Activated naive CD4-positive, alpha-beta T cell treated with anti-CD3 and anti-CD28 coated beads for 36 hours (primary cell): ENCODE data around the gene DCHS1. TPM values are rescaled to one million over a fixed set of nuclear protein-coding genes. Genes with fewer than 3 reads are reported as not detected.

ENCODE experiments used
- CTCF ChIA-PET: fragments of 350-600 bp; sonication (Branson Sonifier 250); formaldehyde crosslinking; loops from one replicate; lab custom pipeline; 2021; ENCODE audit warnings: antibody characterized with exemption; lab: Charles Lee
- DNase-seq: peaks from one replicate; pipeline ENCODE4 v3.0.0-alpha.2; 2020
- H3K27ac Mint-ChIP-seq: one replicate; pipeline ENCODE4 v1.8.0; 2021; ENCODE audit warnings: mild to moderate bottlenecking, mixed read lengths
- H3K27me3 Mint-ChIP-seq: one replicate; pipeline ENCODE4 v1.8.0; 2021; ENCODE audit warnings: low read depth, mixed read lengths
- H3K36me3 Mint-ChIP-seq: one replicate; pipeline ENCODE4 v1.8.0; 2021; ENCODE audit warnings: low read depth, mixed read lengths
- H3K4me1 Mint-ChIP-seq: one replicate; pipeline ENCODE4 v1.8.0; 2021; ENCODE audit warnings: low read depth, mixed read lengths
- H3K4me3 Mint-ChIP-seq: one replicate; pipeline ENCODE4 v1.8.0; 2021; ENCODE audit warnings: mild to moderate bottlenecking, moderate library complexity, mixed read lengths
- H3K9me3 Mint-ChIP-seq: one replicate; pipeline ENCODE4 v1.8.0; 2021; ENCODE audit warnings: mixed read lengths
- intact Hi-C: fragments of 100-400 bp; cut with micrococcal nuclease; formaldehyde crosslinking; loops from one replicate; pipeline ENCODE4 v1.15.1; 2023
- total RNA-seq, 2 experiments: library from RNA; stranded (reverse); gene quantifications; one replicate each; pipeline ENCODE4 v1.2.3, GENCODE V29; 2021

The DCHS1 gene
- total RNA-seq, 2 experiments from 2014 or later: 0.79 to 0.88 TPM

DNA sequence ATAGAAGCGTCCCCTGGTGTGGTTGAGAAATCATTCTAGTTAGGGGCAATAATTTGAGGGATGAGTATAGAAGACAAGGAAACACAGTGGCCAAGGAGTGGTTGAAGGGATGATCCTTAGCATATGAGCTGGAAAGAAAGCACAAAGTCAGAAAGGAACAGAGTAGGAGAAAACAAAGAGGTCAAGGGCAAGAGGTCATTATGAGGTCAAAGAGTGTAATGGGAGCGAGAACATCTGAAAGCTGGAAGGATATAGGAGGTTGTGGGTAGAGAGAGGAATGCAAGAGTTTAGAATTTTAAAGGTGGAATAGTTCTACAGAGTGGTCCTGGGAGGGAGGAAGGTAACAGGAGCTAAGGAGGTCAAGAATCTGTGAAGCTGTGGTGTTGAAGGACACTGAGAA lies 2.0 kb downstream of the DCHS1 start:
- intact Hi-C loops: loop anchor here (2.0 kb wide), 1 partner anchor 17 kb away; no protein-coding TSS in a partner anchor
- no peaks in the 10 kb centered on the region for H3K9me3 Mint-ChIP-seq
- DNase-seq: no peak
- H3K27me3 Mint-ChIP-seq: no peaks in the 10 kb centered on the region
- no peak overlapping the region for H3K27ac Mint-ChIP-seq
- H3K36me3 Mint-ChIP-seq: no peaks in the 10 kb centered on the region
- no peak overlapping the region for H3K4me3 Mint-ChIP-seq
- H3K4me1 Mint-ChIP-seq: peaks cover 3% of the 10 kb centered on the region
- CTCF ChIA-PET: interaction anchor here (0.7 to 1.0 kb wide), 2 partner anchors 45 to 50 kb away, joined by 3 to 5 read pairs; no protein-coding TSS in a partner anchor

DNA sequence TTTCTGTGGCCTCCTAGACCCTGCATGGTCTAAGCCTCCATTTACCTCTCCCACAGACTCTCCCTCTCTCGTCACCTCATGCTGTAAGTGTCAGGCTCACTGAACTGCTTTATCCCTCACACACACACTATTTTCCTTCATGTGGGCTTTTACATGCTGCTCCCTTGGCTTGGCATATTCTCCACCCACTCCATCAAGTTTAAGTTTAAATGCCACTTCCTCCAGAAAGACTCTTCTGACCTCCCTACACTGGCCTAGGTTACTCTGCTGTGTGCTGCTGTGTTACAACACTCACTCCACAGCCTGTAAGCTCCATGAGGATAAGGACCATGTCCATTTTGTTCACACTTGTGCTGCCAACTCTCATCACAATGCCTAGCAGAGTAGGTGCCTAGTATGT lies 2.5 kb downstream of the DCHS1 start:
- intact Hi-C loops: no loop called here
- Mint-ChIP-seq H3K9me3 (no peaks in the 10 kb centered on the region), H3K27ac (no peak overlapping the region), H3K27me3 (no peaks in the 10 kb centered on the region), H3K36me3 (no peaks in the 10 kb centered on the region), H3K4me1 (peaks cover 3% of the 10 kb centered on the region), H3K4me3 (no peak overlapping the region)
- CTCF ChIA-PET: interaction anchor here (1.5 kb wide), 1 partner anchor 122 kb away, joined by 6 read pairs; no protein-coding TSS in a partner anchor
- no peak for DNase-seq

DNA sequence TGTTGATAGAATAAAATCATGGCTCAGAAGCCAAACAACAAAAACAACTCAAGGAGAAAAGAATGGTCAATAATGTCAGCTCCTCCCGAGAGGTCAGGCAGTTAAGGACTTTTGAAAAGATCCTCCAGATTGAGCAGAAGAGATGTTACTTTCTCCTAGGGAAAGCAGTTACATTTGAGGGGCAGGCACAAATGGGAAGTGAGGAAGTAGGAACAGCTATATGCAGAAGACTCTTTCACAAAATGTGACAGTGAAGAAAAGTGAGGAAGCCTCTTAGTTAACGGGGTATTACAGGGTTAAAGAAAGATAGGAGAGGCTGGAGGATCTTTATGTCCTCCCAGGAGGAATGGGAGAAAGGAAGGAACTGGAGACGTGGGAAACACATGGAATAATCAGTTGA lies 3.4 kb downstream of the DCHS1 start:
- intact Hi-C loops: no loop called here
- no peak overlapping the region for H3K4me3 Mint-ChIP-seq
- no peak overlapping the region for H3K27ac Mint-ChIP-seq
- H3K9me3 Mint-ChIP-seq: no peaks in the 10 kb centered on the region
- H3K4me1 Mint-ChIP-seq: peaks cover 3% of the 10 kb centered on the region
- CTCF ChIA-PET: interaction anchor here (0.8 to 1.5 kb wide), 4 partner anchors 20 to 121 kb away, joined by 3 to 6 read pairs (median 3); partner anchors contain the start of genes MRPL17 and TAF10
- no peak for DNase-seq
- H3K36me3 Mint-ChIP-seq: no peaks in the 10 kb centered on the region
- no peaks in the 10 kb centered on the region for H3K27me3 Mint-ChIP-seq

DNA sequence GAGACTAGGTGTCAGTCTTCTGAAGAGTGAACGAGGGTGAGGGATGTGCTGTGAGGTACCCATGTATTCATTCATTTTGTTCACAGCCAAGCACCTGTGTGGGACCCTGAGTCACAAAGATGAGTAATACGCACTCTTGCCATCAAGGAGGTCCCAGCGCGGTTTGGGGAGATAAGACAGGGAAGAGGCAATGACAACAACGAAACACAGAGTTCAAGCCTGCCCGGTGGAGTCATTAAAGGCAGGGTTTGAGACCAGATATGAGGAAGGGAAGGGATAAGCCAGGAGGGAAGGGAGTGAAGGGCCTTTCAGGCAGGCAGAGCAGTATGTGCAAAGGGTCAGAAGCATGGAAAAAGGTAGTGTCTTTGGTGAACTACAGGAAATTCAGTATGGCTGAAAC lies 4.6 kb downstream of the DCHS1 start:
- DNase-seq: peak; percentile 53
- peaks cover 1% of the 10 kb centered on the region for H3K4me1 Mint-ChIP-seq
- H3K4me3 Mint-ChIP-seq: no peak overlapping the region
- CTCF ChIA-PET: interaction anchor here (2.9 kb wide), 1 partner anchor 17 kb away, joined by 8 read pairs; no protein-coding TSS in a partner anchor
- no peaks in the 10 kb centered on the region for H3K27me3 Mint-ChIP-seq
- intact Hi-C loops: no loop called here
- no peaks in the 10 kb centered on the region for H3K36me3 Mint-ChIP-seq
- no peak overlapping the region for H3K27ac Mint-ChIP-seq
- no peaks in the 10 kb centered on the region for H3K9me3 Mint-ChIP-seq

DNA sequence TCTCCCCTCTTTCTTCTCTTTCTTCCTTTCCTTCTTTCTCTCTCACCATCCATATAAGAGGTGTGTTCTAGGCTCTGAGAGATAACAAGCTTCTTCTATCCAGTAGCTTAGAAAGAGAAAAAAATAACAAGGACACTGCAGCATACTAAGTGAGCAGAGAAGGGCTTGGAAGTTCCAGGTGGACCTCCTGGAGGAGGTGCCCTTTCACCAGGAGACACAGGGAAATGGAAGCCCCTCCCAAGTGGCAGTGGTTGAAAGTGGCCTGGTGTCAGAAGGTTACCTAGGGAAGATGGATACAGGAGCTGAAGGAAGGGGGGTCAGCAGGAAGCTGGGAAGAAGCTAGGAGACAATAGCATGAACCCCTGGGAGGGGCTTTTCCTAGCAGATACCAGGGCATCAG lies 5.5 kb downstream of the DCHS1 start:
- CTCF ChIA-PET: interaction anchor here (0.8 to 2.9 kb wide), 6 partner anchors 11 to 145 kb away, joined by 3 to 8 read pairs (median 4); partner anchors contain the start of gene TPP1
- H3K27me3 Mint-ChIP-seq: no peaks in the 10 kb centered on the region
- intact Hi-C loops: no loop called here
- H3K4me3 Mint-ChIP-seq: no peak overlapping the region
- H3K36me3 Mint-ChIP-seq: no peaks in the 10 kb centered on the region
- H3K27ac Mint-ChIP-seq: no peak overlapping the region
- no peaks in the 10 kb centered on the region for H3K4me1 Mint-ChIP-seq
- DNase-seq: no peak
- H3K9me3 Mint-ChIP-seq: no peaks in the 10 kb centered on the region

DNA sequence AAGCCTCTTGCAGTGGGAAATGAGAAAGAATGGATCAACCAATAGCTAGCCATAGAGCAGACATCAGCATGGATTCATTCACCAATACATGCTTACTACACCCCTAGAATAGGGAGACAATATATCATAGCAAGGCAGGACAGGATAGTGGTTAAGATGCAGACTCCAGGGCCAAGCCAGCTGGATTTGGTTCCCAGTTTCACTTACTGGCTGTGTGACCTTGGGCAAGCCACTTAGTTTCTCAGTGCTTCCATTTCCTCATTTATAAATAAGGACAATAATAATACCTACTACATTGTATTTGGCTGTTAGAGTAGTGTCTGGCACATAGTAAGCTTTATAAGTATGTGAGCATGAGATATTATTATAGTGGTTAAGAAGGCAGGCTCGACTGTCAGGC lies 7.1 kb downstream of the DCHS1 start:
- Mint-ChIP-seq H3K4me1 (no peaks in the 10 kb centered on the region), H3K27me3 (no peaks in the 10 kb centered on the region), H3K27ac (no peak overlapping the region), H3K4me3 (no peak overlapping the region), H3K9me3 (no peaks in the 10 kb centered on the region), H3K36me3 (no peaks in the 10 kb centered on the region)
- intact Hi-C loops: no loop called here
- DNase-seq: no peak
- CTCF ChIA-PET: interaction anchor here (0.6 to 1.7 kb wide), 3 partner anchors 10 to 28 kb away, joined by 3 to 4 read pairs (median 4); no protein-coding TSS in a partner anchor

DNA sequence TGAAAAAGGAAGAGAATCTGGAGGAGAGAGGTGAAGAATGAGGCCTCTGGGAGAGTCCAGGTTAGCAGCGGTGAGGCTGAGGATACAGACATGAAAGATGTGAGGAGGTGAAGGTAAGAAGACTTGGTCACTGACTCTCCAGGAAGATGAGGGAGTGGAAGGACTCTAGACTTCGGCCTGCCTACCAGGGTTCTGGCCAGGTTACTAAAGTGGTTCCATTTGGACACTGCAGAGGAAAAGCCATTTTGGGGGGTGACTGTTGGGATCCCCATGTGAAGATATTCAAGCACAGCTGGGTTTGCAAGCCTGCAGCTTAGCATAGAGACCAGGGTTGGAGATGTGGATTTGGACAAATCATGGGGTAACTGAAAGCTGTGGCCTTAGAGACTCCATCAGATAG lies 7.8 kb downstream of the DCHS1 start:
- H3K27me3 Mint-ChIP-seq: no peaks in the 10 kb centered on the region
- intact Hi-C loops: loop anchor here (1.0 kb wide), 2 partner anchors 29 to 35 kb away; partner anchors contain the start of genes MRPL17 and TPP1
- no peak overlapping the region for H3K4me3 Mint-ChIP-seq

DNA sequence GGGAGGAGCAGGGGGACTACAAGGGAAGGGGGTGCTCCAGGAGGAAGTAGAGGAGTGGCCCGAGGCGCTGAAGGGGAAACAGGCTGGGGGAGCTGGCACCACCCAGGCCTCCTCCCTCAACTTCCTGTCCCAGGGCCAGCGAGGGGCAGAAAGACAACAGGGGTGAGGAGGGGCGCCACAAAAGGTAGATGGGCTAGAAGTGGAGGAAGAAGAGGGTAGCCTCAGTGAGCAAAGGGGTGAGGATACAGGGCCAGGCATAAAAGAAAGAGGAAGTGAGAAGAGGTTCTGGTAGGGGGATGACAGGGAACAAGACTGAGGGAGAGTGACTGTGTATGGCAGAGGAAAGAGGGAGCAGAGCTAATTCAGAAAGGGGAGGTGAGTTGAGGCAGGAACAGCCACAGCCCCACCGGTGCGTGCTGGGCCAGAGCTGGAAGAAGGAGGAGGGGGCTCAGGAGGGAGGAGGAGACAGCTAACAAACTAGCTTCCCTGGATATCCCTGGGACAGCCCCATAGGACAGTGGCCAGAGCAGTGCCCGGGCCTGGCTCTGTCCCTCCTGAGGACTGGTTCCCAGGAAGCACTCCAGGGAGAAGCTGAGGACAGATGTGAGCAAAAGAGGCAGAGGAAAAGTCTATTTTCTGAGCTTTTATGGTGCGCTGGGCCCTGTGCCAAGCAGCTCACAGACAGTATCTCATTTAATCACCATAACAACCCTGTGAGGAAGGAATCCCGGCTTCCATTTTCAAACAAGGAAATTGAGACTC lies 8.5 kb downstream of the DCHS1 start:
- Mint-ChIP-seq H3K27ac (no peak overlapping the region), H3K36me3 (no peaks in the 10 kb centered on the region), H3K4me3 (no peak overlapping the region), H3K9me3 (no peaks in the 10 kb centered on the region), H3K4me1 (no peaks in the 10 kb centered on the region), H3K27me3 (no peaks in the 10 kb centered on the region)
- DNase-seq: peak; percentile 52
- CTCF ChIA-PET: interaction anchor here (0.7 to 1.6 kb wide), 8 partner anchors 12 to 43 kb away, joined by 3 to 8 read pairs (median 4); partner anchors contain the start of genes ILK, MRPL17, TAF10 and TPP1
- intact Hi-C loops: loop anchor here (1.0 kb wide), 2 partner anchors 28 to 36 kb away; partner anchors contain the start of genes MRPL17 and TPP1

More for the DNA sequence above, 7.8 kb downstream of the DCHS1 start:
- Mint-ChIP-seq H3K27ac (no peak overlapping the region), H3K4me1 (no peaks in the 10 kb centered on the region), H3K36me3 (no peaks in the 10 kb centered on the region), H3K9me3 (no peaks in the 10 kb centered on the region)
- CTCF ChIA-PET: interaction anchor here (1.1 to 1.2 kb wide), 3 partner anchors 20 to 24 kb away, joined by 3 to 6 read pairs (median 3); no protein-coding TSS in a partner anchor
- DNase-seq: no peak

DNA sequence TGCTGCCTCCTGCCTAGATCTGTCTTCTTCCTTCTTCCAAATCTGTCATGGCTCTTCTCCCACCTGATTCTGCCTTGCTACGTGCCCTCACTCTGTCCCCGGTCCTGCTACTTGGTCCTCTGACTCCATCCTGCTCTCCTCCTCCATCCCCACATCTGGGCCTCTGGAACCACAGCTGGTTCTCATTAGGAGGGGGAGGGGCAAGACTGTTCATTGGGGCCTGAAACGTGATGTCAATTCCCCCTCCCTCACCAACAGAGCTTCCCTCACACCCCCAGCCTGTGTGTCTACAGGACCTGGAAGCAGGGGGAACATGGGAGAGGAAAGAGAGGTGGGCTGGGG lies 9.1 kb downstream of the DCHS1 start:
- intact Hi-C loops: no loop called here
- H3K9me3 Mint-ChIP-seq: no peaks in the 10 kb centered on the region
- no peaks in the 10 kb centered on the region for H3K27me3 Mint-ChIP-seq
- no peak overlapping the region for H3K27ac Mint-ChIP-seq
- no peaks in the 10 kb centered on the region for H3K36me3 Mint-ChIP-seq
- CTCF ChIA-PET: interaction anchor here (0.7 to 1.6 kb wide), 8 partner anchors 12 to 42 kb away, joined by 3 to 8 read pairs (median 4); partner anchors contain the start of genes ILK, MRPL17, TAF10 and TPP1
- no peaks in the 10 kb centered on the region for H3K4me1 Mint-ChIP-seq
- H3K4me3 Mint-ChIP-seq: no peak overlapping the region
- peak; percentile 27 for DNase-seq

DNA sequence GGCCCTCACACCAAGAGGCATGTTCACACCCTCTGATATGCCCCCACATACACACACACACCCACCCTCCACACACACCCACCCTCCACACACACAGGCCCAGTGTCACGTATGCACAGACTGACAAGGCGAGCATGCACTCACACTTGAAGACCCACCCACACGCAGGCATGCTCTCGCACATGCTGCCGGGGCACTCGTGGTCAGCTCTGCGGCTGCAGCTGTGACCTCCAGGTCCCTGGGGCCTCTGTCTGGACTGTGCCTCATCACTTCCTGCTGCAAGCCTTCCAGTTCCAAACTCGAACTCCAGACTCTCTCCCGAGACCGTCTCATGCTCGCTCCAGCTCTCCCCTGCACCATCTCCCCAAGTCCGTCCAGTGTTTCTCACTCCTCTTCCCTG lies 9.5 kb downstream of the DCHS1 start:
- Mint-ChIP-seq H3K4me3 (no peak overlapping the region), H3K27me3 (no peaks in the 10 kb centered on the region), H3K4me1 (no peaks in the 10 kb centered on the region), H3K27ac (no peak overlapping the region), H3K9me3 (no peaks in the 10 kb centered on the region), H3K36me3 (no peaks in the 10 kb centered on the region)
- intact Hi-C loops: no loop called here
- no peak for DNase-seq
- CTCF ChIA-PET: interaction anchor here (1.1 to 1.6 kb wide), 3 partner anchors 34 to 42 kb away, joined by 3 to 8 read pairs (median 5); partner anchors contain the start of genes ILK, MRPL17 and TAF10

DNA sequence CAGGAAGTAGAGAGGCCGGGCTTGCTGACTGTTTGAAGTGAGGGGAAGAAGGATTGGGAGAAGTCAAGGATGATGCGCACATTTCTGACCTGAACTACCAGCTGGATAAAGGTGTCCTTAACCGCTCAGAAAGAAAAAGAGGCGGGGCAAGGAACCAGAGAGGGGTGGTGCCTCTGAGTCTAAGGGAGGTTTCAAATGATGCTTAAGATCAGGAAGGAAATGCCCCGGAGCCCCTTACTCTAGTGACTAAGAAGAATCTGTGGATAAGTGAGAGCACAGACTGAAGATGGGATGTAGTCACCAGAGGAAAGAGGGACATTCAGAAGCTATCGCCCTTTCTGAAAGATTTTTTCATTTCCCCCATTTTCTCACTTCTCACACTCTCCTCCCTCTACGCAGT lies 12.7 kb downstream of the DCHS1 start:
- intact Hi-C loops: no loop called here
- Mint-ChIP-seq H3K4me1 (no peaks in the 10 kb centered on the region), H3K9me3 (no peaks in the 10 kb centered on the region), H3K4me3 (no peak overlapping the region), H3K36me3 (no peaks in the 10 kb centered on the region), H3K27me3 (no peaks in the 10 kb centered on the region), H3K27ac (no peak overlapping the region)
- DNase-seq: peak; percentile 21
- CTCF ChIA-PET: no interaction called here

DNA sequence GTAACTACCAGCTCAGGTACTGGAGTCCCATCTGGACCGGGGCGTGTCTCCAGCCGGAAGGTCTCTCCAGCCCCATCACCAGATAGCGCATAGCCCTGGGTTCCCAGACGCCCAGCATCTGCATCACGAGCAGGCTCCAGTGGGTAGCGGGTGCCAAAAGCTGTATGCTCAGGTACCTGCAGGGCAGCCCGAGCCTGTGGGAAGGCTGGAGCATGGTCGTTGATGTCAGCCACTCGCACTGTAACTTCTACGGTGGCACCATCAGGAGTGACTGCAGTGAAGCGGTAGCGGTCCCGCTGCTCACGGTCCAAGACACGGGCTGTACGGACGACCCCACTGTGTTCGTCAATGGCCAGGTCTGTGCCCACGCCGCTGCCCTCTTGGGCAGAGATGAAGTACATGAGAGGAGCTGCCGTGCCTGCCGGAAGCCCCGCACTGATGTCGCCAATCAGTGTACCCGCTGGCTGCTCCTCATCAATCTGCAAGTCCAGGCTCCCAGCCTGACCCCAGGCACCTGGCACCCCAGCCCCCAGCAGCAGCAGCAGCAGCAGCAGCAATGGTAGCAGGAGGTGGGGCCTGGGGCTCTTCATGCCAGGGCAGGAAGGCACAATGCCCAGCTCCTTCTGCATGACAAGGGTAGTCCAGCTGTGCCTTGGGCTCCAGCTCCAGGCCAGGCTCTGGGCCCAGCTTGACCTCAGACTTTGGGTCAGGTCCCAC lies 14.5 kb downstream of the DCHS1 start:
- no peak for DNase-seq
- CTCF ChIA-PET: interaction anchor here (0.8 kb wide), 1 partner anchor 36 kb away, joined by 3 read pairs; no protein-coding TSS in a partner anchor
- intact Hi-C loops: no loop called here
- H3K36me3 Mint-ChIP-seq: no peaks in the 10 kb centered on the region
- H3K27me3 Mint-ChIP-seq: no peaks in the 10 kb centered on the region
- H3K27ac Mint-ChIP-seq: no peak overlapping the region
- no peak overlapping the region for H3K4me3 Mint-ChIP-seq
- H3K9me3 Mint-ChIP-seq: no peaks in the 10 kb centered on the region
- H3K4me1 Mint-ChIP-seq: no peaks in the 10 kb centered on the region
